ENCODE data around the gene SEMA3E. TPM values are rescaled to one million over a fixed set of nuclear protein-coding genes. Genes with fewer than 3 reads are reported as not detected.

SEMA3E gene
- total RNA-seq, 1 experiment from 2014 or later = 0.20 TPM

DNA sequence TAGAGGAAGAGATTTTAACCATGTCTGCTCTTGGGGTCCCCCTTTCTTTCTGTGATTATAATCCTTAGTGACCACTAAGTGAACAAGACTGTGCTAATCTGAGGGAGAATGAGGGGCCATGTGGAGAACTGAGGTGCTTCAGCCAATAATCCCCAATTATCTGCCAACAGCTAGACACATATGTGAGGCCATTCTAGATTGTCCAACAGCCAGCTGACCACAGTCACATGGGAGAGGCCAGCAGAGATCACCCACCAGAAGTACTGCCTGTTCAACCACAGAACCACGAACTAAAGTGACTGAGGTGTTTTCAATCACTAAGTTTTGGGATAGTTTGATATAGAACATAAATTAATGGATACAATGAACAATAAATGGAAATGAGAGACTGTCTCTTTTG, 74.3 kb downstream of the SEMA3E start:
- Histone ChIP-seq H3K27me3 (replicated peaks; ENCODE audit: control insufficient read depth, insufficient read depth, low read length) (no peaks in the 10 kb centered on the region), H3K36me3 (ENCODE audit: control insufficient read depth, insufficient read depth, low read length) (no peaks in the 10 kb centered on the region), H3K4me1 (no peaks in the 10 kb centered on the region), H3K4me3 (ENCODE audit: low read depth, low read length) (no peak overlapping the region), H3K9me3 (no peaks in the 10 kb centered on the region)
- H3K36me3 Mint-ChIP-seq (ENCODE audit: insufficient read depth, unreplicated experiment) = no peaks in the 10 kb centered on the region
- ChIA-PET CTCF (no interaction called here), POLR2A (no interaction called here)
- DNase-seq = no peak
- intact Hi-C loops (cut with micrococcal nuclease; ENCODE audit: unreplicated experiment) = no loop called here
- H3K27me3 Mint-ChIP-seq (ENCODE audit: insufficient read depth, unreplicated experiment) = peaks cover 2% of the 10 kb centered on the region
- no peaks in the 10 kb centered on the region for H3K4me1 Mint-ChIP-seq (ENCODE audit: low read depth, unreplicated experiment)
- BruUV-seq (replicated peaks) = no TSS peak
- TF ChIP-seq, protein P1, sequence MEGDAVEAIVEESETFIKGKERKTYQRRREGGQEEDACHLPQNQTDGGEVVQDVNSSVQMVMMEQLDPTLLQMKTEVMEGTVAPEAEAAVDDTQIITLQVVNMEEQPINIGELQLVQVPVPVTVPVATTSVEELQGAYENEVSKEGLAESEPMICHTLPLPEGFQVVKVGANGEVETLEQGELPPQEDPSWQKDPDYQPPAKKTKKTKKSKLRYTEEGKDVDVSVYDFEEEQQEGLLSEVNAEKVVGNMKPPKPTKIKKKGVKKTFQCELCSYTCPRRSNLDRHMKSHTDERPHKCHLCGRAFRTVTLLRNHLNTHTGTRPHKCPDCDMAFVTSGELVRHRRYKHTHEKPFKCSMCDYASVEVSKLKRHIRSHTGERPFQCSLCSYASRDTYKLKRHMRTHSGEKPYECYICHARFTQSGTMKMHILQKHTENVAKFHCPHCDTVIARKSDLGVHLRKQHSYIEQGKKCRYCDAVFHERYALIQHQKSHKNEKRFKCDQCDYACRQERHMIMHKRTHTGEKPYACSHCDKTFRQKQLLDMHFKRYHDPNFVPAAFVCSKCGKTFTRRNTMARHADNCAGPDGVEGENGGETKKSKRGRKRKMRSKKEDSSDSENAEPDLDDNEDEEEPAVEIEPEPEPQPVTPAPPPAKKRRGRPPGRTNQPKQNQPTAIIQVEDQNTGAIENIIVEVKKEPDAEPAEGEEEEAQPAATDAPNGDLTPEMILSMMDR (IDR thresholded peaks at IDR 0.05; ENCODE audit: insufficient read depth in 1 of 2, low read depth in 1 of 2, low read length in 1 of 2, severe bottlenecking in 1 of 2, unreplicated experiment in 1 of 2) = no peak
- no peaks in the 10 kb centered on the region for H3K9me3 Mint-ChIP-seq (ENCODE audit: unreplicated experiment)
- H3K27ac Mint-ChIP-seq (ENCODE audit: unreplicated experiment) = no peak overlapping the region
- no peak overlapping the region for H3K4me3 Mint-ChIP-seq (ENCODE audit: unreplicated experiment)

DNA sequence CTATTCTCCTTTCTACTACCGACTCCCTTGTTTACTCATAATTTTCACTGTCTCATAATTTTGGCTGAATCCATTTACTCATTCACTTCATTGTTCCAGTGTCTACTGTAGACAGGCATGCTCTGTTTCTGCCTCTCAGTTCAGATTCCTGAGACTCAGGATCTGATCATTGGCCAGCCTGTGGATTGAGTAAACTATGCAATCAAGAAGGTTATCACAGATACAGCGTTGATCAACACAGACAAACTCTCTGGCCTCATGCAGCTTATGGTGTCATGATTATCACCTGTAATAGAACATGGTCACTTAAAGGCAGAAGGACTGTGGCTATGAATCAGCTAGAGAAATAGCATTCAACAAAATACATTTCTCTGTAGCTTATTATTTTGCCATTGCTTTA, 86.0 kb downstream of the SEMA3E start:
- POLR2A ChIA-PET = no interaction called here
- intact Hi-C loops (cut with micrococcal nuclease; ENCODE audit: unreplicated experiment) = no loop called here
- H3K27me3 ChIP-seq (replicated peaks; ENCODE audit: control insufficient read depth, insufficient read depth, low read length) = no peaks in the 10 kb centered on the region
- H3K9me3 ChIP-seq = no peaks in the 10 kb centered on the region
- DNase-seq = no peak
- BruUV-seq (replicated peaks) = no TSS peak
- CTCF ChIA-PET = no interaction called here
- Mint-ChIP-seq H3K4me1 (ENCODE audit: low read depth, unreplicated experiment) (no peaks in the 10 kb centered on the region), H3K36me3 (ENCODE audit: insufficient read depth, unreplicated experiment) (no peaks in the 10 kb centered on the region), H3K27ac (ENCODE audit: unreplicated experiment) (no peak overlapping the region), H3K4me3 (ENCODE audit: unreplicated experiment) (no peak overlapping the region), H3K27me3 (ENCODE audit: insufficient read depth, unreplicated experiment) (peaks cover 5% of the 10 kb centered on the region), H3K9me3 (ENCODE audit: unreplicated experiment) (no peaks in the 10 kb centered on the region)
- H3K36me3 ChIP-seq (ENCODE audit: control insufficient read depth, insufficient read depth, low read length) = no peaks in the 10 kb centered on the region
- no peak overlapping the region for H3K4me3 ChIP-seq (ENCODE audit: low read depth, low read length)
- TF ChIP-seq, protein P1 (IDR thresholded peaks at IDR 0.05; ENCODE audit: insufficient read depth in 1 of 2, low read depth in 1 of 2, low read length in 1 of 2, severe bottlenecking in 1 of 2, unreplicated experiment in 1 of 2) = no peak
- H3K4me1 ChIP-seq = no peaks in the 10 kb centered on the region

DNA sequence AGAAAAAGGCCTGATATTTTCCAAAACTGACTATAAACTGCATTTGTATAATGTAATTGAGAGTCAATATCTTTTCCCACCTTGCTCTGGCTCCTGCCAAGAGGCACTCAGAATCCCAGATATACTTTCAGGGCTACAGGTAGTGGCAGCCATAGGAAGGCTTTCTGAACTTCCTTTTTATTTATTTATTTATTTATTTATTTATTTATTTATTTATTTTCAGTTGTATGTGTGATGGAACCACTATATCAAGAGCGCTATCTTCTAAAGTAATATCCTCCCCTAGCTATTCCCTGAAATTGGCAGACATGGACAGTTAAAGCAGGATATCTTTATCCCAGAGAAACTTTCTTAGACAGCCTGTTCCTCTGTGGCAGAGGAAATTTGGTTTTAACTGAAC, 86.7 kb downstream of the SEMA3E start:
- H3K36me3 Mint-ChIP-seq (ENCODE audit: insufficient read depth, unreplicated experiment) = no peaks in the 10 kb centered on the region
- DNase-seq = no peak
- no TSS peak for BruUV-seq (replicated peaks)
- no peak overlapping the region for H3K4me3 Mint-ChIP-seq (ENCODE audit: unreplicated experiment)
- H3K27me3 Mint-ChIP-seq (ENCODE audit: insufficient read depth, unreplicated experiment) = peaks cover 5% of the 10 kb centered on the region
- no peaks in the 10 kb centered on the region for H3K4me1 Mint-ChIP-seq (ENCODE audit: low read depth, unreplicated experiment)
- no peaks in the 10 kb centered on the region for H3K27me3 ChIP-seq (replicated peaks; ENCODE audit: control insufficient read depth, insufficient read depth, low read length)
- H3K4me3 ChIP-seq (ENCODE audit: low read depth, low read length) = no peak overlapping the region
- H3K27ac Mint-ChIP-seq (ENCODE audit: unreplicated experiment) = no peak overlapping the region
- H3K36me3 ChIP-seq (ENCODE audit: control insufficient read depth, insufficient read depth, low read length) = no peaks in the 10 kb centered on the region
- H3K9me3 Mint-ChIP-seq (ENCODE audit: unreplicated experiment) = no peaks in the 10 kb centered on the region
- TF ChIP-seq, protein P1 (IDR thresholded peaks at IDR 0.05; ENCODE audit: insufficient read depth in 1 of 2, low read depth in 1 of 2, low read length in 1 of 2, severe bottlenecking in 1 of 2, unreplicated experiment in 1 of 2) = no peak
- intact Hi-C loops (cut with micrococcal nuclease; ENCODE audit: unreplicated experiment) = no loop called here
- H3K4me1 ChIP-seq = no peaks in the 10 kb centered on the region
- POLR2A ChIA-PET = no interaction called here
- no peaks in the 10 kb centered on the region for H3K9me3 ChIP-seq
- CTCF ChIA-PET = no interaction called here
